HG03196 (cell line): ENCODE data around the gene ATP2C2.
"Not testable (repeated sequence)": the region's sequence is repeated elsewhere in the genome, so short reads cannot be mapped to it uniquely, and the experiment has no call there.

Source experiments
- ATAC-seq: cut with Tn5 transposase; IDR thresholded peaks from one replicate; pipeline ENCODE4 v1.9.1; 2021; ENCODE audit not compliant: unreplicated experiment

Gene ATP2C2

DNA sequence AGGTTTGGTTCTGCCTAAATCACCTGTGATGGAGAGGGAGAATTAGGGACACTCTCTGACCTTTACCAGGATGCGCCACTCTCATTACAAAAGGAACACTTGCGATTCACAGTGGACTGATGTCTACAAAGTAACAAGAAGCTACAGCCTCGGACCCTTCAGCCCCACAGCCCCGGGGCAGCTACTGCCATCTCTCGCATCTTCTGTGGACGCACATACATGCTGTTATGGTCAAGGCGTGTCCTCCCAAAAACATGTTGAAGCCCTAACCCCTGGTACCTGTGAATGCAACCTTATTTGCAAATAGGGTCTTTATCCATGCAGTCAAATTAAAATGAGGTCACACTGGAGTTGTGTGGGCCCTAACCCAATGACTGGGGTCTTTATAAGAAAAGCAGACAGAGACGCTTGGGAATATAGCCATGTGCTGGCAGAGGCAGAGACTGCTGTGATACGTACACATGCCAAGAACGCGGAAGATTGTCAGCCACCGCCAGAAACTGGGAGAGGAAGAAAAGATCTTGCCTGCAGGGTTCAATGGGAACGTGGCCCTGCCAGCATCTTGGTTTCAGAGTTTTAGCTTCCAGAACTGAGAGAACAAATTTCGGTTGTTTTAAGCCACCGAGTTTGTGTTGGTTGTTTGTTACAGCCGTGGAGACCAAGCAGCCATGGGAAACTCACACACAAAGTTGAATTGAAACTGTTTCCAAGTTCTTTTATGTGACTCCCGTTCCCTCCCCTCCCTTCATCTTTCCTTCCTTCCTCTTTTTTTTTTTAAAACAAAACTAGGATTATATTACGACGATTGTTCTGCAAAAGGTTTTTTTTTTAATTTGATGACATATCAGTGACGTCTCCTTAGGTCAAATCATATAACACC lies 23.1 kb downstream of the ATP2C2 start:
- no peak for ATAC-seq

DNA sequence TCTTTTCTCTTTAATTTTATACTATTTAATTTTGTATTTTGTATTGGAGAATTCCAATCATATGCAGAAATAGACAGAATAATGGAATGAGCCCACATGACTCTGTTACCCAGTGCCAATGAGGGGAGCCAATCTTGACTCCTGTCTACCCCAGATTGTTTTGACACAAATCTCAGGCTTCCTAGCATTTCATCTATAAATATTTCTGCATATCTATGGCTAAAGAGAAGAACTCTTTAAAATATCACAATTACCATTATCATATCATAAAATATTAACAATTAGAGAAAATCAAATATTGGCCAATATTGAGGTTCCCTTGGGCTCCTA lies 23.7 kb downstream of the ATP2C2 start:
- ATAC-seq = no peak

DNA sequence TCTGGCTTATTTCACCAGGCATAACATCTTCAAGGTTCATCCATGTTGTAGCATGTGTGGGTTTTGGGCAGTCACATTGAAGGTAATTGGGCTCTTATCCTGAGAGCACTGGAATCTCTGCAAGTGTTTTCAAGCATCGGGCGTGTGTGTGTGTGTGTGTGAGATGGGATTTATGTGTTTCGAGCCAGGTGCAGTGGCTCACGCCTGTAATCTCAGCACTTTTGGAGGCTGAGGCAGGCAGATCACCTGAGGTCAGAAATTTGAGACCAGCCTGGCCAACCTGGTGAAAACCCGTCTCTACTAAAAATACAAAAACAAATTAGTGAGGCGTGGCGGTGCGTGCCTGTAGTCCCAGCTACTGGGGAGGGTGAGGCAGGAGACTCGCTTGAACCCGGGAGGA lies 27.7 kb downstream of the ATP2C2 start:
- ATAC-seq = not testable (repeated sequence)

DNA sequence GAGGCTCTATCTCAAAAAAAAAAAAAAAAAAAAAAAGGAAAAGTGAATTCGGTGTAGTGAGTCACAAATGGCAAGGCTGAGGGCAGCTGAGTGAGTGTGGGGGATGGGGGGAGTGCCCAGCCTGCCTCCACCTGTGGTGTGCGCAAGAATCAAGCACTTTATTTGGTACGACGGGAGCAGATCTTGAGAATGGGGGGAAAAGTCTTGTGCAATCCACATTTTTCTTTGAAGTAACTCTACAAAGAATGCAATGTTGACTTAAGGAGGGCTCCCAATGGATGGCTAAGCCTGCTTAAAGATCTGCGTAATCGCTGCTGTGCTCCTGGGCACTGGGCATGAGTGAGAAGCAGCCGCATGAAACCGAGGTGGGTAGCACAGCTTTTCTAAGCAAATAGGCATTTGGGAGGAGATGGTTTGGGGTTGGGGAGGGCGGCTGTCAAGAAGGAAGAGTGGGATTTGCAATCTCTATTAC lies 28.2 kb downstream of the ATP2C2 start:
- ATAC-seq = no peak

DNA sequence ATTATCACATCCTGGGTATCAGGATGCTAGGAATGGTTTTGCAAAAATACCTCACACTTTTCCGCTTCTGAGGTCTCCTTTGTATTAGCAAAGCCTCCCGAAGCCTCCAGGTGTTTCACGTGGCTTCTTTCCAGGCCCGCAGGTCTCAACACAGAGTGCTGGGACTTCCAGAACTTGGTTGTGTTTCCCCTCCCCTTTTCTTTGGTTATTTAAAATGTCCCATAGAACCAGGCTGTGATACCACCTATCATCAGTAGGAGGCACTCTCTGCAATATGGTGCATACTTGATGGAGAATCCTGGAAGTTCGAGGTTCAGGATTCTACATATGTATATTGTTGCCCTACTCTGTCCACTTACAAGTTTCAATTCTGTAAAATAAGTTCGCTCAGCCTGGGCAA lies 28.8 kb downstream of the ATP2C2 start:
- ATAC-seq = no peak

DNA sequence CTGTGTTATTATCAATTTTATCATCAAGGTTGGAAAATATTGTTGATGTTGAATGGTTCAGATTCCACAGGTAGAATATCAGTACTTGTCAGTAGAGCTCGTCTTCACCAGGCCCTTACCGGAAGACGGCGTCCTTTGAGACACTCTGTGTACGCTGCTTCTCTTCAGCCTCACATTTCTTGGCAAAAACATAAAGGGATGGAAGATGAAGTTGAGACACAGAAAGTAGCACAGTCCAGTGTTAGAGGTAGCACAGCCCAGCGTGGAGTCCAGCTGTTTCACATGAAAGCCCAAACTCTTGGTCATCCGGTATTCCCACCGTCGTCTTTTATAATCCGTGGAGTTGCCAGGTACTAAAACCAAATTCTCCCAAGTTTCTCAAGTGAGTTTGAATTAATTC lies 30.4 kb downstream of the ATP2C2 start:
- ATAC-seq = no peak

DNA sequence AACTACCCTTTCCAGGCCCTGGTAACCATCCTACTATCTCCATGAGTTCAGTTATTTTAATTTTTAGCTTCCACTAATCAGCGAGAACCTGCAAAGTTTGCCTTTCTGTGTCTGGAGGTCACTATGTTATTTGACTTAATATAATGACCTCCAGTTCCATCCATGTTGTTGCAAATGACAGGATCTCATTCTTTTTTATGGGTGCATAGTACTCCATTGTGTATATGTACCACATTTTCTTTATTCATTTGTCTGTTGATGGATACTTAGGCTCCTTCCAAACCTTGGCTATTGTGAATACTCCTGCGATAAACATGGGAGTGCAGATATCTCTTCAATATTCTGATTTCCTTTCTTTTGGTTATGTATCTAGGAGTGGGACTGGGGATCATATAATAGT lies 31.6 kb downstream of the ATP2C2 start:
- not testable (repeated sequence) for ATAC-seq

DNA sequence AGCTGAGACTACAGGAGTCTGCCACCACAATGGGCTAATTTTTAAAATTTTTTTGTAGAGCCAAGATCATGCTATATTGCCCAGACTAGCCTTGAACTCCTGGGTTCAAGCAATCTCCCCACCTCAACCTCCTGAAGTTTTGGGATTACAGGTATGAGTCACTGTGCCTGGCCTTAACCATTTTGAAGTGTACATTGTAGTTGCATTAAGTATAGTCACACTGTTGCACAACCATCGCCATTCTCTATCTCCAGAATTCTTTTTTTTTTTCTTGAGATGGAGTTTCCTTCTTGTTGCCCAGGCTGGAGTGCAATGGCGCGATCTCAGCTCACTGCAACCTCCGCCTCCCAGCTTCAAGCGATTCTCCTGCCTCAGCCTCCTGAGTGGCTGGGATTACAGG lies 35.1 kb downstream of the ATP2C2 start:
- not testable (repeated sequence) for ATAC-seq

DNA sequence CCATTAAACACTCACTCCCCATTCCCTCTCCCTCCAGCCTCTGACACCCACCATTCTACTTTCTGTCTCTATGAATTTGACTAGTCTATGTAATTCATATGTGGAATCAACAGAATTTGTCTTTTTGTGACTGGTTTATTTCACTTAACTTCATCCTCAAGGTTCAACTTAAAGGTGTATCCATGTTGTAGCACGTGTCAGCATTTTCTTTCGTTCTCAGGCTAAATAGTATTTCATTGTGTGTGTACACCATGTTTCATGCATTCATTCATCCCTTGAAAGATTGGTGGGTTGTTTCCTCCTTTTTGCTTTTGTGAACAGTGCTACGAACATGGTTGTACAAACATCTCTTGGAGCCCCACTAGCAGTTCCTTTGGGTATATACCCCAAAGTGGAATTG lies 36.0 kb downstream of the ATP2C2 start:
- ATAC-seq = no peak

DNA sequence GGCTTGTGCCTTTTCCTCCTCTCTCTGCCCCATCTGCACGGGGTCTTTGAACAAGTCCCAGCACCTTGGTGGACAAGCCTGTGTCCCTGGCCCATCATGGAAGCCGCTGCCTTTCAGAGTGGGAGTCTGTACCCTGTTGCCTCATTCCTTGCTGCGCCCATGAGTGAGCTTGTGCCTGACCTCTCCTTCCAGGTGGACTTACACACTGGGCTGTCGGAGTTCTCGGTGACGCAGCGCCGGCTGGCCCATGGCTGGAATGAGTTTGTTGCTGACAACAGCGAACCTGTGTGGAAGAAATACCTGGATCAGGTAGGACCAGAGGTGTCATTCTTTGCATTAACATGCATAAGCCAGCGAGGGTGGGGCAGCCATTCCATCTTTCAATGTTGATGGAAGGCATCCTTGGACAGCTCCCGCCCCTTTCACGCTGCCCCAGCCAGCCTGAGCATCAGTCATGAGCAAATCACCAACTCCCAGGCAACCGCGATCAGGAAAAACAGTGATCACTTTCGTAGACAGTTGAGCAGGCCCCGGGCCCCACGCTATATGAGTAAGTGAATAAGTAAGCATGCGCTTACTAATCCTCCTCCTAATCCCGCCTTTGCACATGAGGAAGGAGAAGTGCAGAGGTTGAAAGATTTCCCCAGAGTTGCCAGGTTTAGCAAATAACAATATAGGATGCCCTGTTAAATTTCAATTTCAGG lies 36.8 kb downstream of the ATP2C2 start:
- no peak for ATAC-seq

DNA sequence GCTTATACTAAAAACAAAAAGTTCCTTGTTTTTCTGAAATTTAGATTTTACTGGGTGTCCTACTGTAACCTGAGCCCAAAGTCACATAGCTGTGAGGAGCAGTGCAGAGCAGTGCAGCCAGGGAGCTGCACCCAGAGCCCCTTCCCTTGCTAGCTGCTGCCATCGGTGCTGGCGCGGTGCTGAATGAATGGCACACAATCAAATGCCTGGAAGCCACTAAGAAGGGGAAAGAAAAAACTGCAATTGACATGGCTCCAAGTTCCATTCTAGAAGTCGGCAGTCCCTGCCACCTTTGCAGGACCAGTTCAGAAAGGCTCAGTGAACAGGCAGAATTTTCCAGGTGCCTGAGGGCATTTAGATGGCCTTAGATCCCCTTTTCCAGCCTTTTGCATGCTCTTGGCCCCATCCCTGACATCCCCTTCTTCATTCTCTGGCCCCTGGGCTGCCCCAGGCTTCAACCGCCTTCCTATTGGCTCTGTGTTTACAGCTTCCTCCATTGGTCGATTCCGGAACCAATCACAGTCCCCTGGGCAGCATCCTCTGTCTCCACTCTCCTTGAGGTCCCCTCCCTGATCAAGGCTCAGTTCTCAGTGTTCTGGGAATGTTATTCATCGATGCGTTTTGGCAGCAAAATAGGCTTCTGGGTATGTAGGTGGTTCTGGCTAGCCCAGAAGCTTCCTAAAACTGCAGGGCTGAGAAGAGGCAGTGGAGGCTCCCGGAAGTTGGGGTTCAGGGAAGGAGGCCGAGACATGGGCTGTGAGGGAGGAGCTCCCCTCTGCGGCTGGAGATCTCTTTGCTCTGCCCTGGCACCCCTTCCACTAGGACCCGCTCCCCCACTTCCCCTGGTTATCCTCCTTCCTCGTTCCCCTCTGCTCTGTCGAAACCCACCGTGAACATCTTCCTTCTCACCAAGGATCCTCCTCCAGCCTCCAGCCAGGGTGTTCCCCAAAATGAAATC lies 37.9 kb downstream of the ATP2C2 start:
- no peak for ATAC-seq

DNA sequence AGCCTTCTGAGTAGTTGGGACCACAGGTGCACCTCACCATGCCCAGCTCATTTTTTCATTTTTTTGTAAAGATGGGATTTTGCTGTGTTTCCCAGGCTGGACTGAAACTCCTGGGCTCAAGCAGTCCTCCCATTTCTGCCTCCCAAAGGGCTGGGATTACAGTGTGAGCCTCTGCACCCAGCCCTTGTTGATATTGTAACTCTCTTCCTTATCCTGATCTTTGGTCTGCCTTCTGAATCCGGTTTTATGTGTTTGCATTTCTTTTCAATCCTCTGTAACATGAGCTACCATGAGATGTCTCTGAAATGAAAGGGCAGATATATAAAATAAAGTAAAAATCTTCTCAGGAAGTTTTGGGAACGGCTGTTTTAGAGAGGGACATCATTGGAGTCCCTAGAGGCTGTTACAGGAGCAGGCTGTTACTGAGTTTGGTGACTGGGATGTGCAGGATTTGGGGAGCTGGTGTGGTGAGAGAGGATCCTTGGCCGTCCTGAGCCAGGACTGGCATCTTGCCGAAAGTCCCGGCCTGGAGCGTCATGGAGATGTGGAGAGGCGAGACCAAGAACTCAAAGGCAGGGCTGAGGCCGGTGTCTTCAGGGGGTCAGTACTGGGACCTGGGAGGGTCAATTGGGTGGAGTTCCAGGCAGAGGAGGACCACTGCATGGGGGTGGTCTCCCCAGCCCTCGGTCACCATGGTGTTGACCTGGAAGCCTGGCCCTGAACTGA lies 39.4 kb downstream of the ATP2C2 start:
- no peak for ATAC-seq

DNA sequence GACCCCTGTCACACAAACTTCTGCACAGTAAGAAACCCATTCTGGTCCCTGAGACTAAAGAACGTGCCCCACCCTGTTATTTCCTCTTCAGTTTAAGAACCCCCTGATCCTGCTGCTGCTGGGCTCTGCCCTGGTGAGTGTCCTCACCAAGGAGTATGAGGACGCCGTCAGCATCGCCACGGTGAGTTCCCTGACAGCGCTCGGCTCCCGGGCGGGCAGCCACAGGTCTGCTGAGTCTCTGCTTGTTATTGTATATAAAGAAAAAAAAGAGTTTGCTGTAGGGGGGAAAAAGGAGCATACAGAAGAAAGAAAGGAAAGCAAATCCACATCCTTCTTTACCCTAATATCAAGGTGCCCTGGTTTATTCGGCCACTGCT lies 40.0 kb downstream of the ATP2C2 start:
- ATAC-seq = no peak

DNA sequence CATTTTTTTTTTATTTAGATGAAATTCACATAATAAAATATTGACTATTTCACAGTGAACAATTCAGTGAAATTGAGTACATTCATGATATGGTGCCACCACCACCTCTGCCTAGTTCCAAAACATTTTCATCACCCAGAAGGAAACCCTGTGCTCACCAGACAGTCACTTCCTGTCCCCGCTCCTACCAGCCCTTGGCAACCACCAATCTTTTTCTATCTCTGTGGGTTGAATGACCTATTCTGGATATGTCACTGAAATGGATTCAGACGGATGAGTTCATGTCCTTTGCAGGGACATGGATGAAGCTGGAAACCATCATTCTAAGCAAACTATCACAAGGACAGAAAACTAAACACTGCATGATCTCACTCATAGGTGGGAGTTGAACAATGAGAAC lies 40.5 kb downstream of the ATP2C2 start:
- ATAC-seq = no peak

DNA sequence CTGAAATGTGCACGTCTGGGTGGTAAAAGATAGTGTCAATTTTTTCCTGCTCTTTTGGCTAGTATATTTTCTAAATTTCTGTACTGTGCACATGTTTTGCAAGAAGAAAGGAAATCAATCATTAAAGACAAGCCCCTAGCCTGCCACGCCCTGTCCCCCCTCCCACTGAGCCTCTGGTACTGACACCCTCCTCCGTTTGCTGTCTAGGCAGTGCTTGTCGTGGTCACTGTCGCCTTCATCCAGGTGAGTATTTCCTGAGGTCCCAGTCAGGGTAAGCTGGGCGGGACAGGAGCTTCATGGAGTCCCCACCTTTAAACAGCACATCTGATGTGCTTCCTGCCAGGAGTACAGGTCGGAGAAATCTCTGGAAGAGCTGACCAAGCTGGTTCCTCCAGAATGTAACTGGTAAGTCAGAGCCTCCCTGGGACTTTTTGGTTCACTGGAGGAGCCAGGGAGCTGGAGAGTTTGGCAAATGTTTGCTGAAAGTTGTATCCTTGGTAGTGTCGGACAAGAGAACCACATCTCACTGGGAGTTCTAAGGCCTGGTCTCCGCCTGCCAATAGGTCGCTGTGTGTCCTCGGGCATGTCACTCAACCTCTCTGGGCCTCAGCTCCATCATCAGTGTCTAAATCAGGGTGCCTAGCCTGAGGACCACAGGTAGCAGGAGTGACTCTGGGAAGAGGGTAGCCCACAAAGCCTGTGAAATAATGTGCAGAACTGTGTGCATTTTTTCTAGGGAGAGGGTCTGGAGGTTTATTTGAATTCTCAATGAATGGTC lies 42.2 kb downstream of the ATP2C2 start:
- ATAC-seq = no peak

DNA sequence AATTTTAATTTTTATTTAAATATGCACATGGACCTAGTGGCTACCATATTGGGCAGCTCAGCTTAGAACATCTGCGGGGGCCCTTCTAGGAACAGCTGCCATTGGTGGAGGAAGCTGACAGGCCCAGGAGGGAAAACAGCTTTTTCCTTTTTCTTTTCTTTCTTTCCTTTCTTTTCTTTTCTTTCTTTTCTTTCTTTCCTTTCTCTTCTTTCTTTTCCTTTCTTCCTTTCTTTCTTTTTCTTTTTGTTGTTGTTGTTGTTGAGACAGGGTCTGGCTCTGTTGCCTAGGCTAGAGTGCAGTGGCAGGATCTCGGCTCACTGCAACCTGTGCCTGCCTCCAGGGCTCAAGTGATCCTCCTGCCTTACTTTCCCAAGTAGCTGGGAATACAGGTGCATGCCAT lies 43.4 kb downstream of the ATP2C2 start:
- ATAC-seq = no peak

DNA sequence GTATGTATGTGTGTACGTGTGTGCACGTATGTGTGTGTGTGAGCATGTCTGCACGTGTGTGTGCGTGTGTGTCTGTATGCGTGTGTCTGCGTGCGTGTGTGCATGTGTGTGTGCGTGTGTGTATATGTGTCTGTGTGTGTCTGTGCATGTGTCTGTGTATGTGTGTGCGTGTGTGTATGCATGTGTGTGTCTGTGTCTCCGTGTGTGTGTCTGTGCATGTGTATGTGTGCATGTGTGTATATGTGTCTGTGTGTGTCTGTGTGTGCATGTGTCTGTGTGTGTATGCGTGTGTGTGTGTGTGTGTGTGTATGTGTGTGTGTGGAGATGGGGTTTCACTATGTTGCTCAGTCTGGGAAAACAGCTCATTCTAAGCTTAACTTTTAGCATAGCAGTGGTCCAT lies 43.9 kb downstream of the ATP2C2 start:
- no peak for ATAC-seq

DNA sequence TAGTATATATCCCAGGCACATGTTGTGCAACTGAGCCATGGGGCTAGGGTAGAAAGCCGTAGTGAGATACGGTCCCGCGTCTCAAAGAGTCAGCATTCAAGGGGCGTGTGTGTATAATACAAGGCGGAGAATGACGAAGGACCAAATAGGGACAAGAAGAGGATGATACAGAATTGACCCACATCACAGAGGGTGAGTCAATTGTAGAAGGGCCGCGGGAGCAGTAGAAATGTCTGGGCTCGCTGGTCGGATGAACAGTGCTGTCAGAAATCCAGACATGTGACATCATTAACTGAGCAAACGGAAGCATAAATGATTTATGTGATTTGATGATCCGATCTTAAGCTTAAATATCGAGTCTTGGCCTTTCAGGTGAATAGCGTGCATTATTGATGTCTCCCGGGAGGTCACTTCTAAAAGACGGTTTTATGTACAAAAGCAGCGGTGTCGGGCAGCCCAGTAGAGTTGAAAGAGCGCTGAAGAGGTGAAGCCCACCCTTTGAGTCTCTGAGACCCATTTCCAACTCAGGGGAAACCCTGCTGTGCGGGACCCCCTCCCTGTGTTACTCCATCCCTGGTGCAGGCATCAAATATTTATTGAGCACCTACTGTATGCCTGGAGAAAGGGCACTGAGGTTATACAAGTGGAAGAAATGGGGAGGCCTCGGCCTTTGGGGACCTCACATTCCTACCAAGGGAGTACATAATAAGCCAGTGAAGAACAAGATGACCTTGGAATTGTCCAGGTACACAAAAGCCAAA lies 45.1 kb downstream of the ATP2C2 start:
- no peak for ATAC-seq

DNA sequence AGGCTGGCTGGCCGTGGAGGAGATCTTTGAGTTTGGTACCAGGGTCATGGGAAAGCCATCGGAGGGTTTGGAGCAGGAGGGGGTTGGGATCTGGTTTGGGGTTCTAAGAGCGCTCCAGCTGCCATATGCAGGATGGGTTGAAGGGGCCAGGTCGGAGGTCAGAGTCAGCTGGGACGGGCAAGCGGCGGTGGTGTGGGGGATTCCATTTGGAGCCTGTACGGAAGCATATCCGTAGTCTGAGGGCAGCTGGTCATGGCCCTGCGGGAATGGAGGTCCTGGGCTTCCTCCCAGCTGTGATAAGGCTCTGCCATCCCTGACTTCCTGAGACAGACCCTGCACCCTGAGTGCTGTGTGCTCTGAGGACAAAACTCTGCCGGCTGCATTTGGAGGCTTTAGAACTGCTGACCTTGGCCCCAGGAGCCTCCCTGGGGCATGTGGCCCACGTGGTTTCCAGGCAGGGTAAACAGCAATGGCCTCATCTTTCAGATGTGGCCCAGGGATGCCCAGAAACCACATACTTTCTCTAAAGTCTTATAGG lies 46.5 kb downstream of the ATP2C2 start:
- ATAC-seq = no peak
